ENCODE results near the gene ECPAS.
A peak's percentile ranks its signal among the peaks of the same experiment; 100 is the strongest.
"Not testable (repeated sequence)": the region's sequence is repeated elsewhere in the genome, so short reads cannot be mapped to it uniquely, and the experiment has no call there.

Gene ECPAS

GRCh38 chr9:111467778-111468367, 16.3 kb downstream of the ECPAS start:
- DNase-seq (ENCODE audit: low read depth in 2 of 2) = no peak

- DNase-seq (ENCODE audit: low read depth in 2 of 2) = no peak
Measured at GRCh38 chr9:111463048-111463447, 21.1 kb downstream of the ECPAS start.

- DNase-seq (ENCODE audit: low read depth in 2 of 2) = no peak
Measured at GRCh38 chr9:111458139-111459009, 25.8 kb downstream of the ECPAS start.

- no peak for DNase-seq (ENCODE audit: low read depth in 2 of 2)
Measured at GRCh38 chr9:111456529-111456928, 27.7 kb downstream of the ECPAS start.

GRCh38 chr9:111455638-111456037, 28.5 kb downstream of the ECPAS start:
- DNase-seq (ENCODE audit: low read depth in 2 of 2) = no peak

- DNase-seq (ENCODE audit: low read depth in 2 of 2) = no peak
Measured at GRCh38 chr9:111454751-111455150, 29.4 kb downstream of the ECPAS start.

GRCh38 chr9:111451570-111451969, 32.6 kb downstream of the ECPAS start:
- no peak for DNase-seq (ENCODE audit: low read depth in 2 of 2)

- no peak for DNase-seq (ENCODE audit: low read depth in 2 of 2)
Measured at GRCh38 chr9:111450124-111450523, 34.1 kb downstream of the ECPAS start.

- no peak for DNase-seq (ENCODE audit: low read depth in 2 of 2)
Measured at GRCh38 chr9:111449705-111450104, 34.5 kb downstream of the ECPAS start.

- not testable (repeated sequence) for DNase-seq (ENCODE audit: low read depth in 2 of 2)
Measured at GRCh38 chr9:111445799-111446198, 38.4 kb downstream of the ECPAS start.

- no peak for DNase-seq (ENCODE audit: low read depth in 2 of 2)
Measured at GRCh38 chr9:111443454-111443853, 40.7 kb downstream of the ECPAS start.

- no peak for DNase-seq (ENCODE audit: low read depth in 2 of 2)
Measured at GRCh38 chr9:111442360-111443027, 41.7 kb downstream of the ECPAS start.

- DNase-seq (ENCODE audit: low read depth in 2 of 2) = no peak
Measured at GRCh38 chr9:111440226-111440625, 44.0 kb downstream of the ECPAS start.

GRCh38 chr9:111438541-111439235, 45.5 kb downstream of the ECPAS start:
- peak; percentile 31 to 49 for DNase-seq (ENCODE audit: low read depth in 2 of 2)

- no peak for DNase-seq (ENCODE audit: low read depth in 2 of 2)
Measured at GRCh38 chr9:111436571-111436970, 47.6 kb downstream of the ECPAS start.

GRCh38 chr9:111433082-111433481, 51.1 kb downstream of the ECPAS start:
- DNase-seq (ENCODE audit: low read depth in 2 of 2) = no peak

- DNase-seq (ENCODE audit: low read depth in 2 of 2) = no peak
Measured at GRCh38 chr9:111431684-111432083, 52.5 kb downstream of the ECPAS start.

GRCh38 chr9:111429175-111429574, 55.0 kb downstream of the ECPAS start:
- no peak for DNase-seq (ENCODE audit: low read depth in 2 of 2)

GRCh38 chr9:111427186-111427585, 57.0 kb downstream of the ECPAS start:
- DNase-seq (ENCODE audit: low read depth in 2 of 2) = peak; percentile 5 to 9

GRCh38 chr9:111423389-111423788, 60.8 kb downstream of the ECPAS start:
- DNase-seq (ENCODE audit: low read depth in 2 of 2) = no peak

- DNase-seq (ENCODE audit: low read depth in 2 of 2) = no peak
Measured at GRCh38 chr9:111414406-111414805, 69.8 kb downstream of the ECPAS start.

- DNase-seq (ENCODE audit: low read depth in 2 of 2) = no peak
Measured at GRCh38 chr9:111413996-111414395, 70.2 kb downstream of the ECPAS start.
